Measurements from ENCODE around the gene HES4.

- TF ChIP-seq CTCF (conservative IDR thresholded peaks at IDR 0.05 in 1 of 2, IDR thresholded peaks at IDR 0.05 in 1 of 2; ENCODE audit: low read depth in 1 of 2, low read length in 2 of 2) = no peak
- TF ChIP-seq EZH2 (IDR thresholded peaks at IDR 0.05; ENCODE audit: low read length, missing control alignments) = no peak
Measured at GRCh38 chr1:1000357-1001056, 610 bp upstream of the HES4 start.

Measured in fibroblast of lung (primary cell).